ENCODE results near the gene CLIP4.
"Not testable (repeated sequence)": the region's sequence is repeated elsewhere in the genome, so short reads cannot be mapped to it uniquely, and the experiment has no call there.

GRCh38 chr2:29090311-29090710 lies 24.9 kb upstream of the CLIP4 start:
- not testable (repeated sequence) for TF ChIP-seq HNRNPUL1 (IDR thresholded peaks at IDR 0.05; ENCODE audit: low read depth, low read length); CBFB (CRISPR knock-in tag; IDR thresholded peaks at IDR 0.05); POLR2A (IDR thresholded peaks at IDR 0.05; ENCODE audit: insufficient read depth in 1 of 2, low read depth in 2 of 2, low read length in 2 of 2); ZNF12 (CRISPR knock-in tag; IDR thresholded peaks at IDR 0.05); ZNF33A (CRISPR knock-in tag; IDR thresholded peaks at IDR 0.05; ENCODE audit: borderline replicate concordance); CTCF (CRISPR knock-in tag; IDR thresholded peaks at IDR 0.05); MEIS1 (CRISPR knock-in tag; IDR thresholded peaks at IDR 0.05; ENCODE audit: borderline replicate concordance); CREM (IDR thresholded peaks at IDR 0.05); CREM (CRISPR knock-in tag; IDR thresholded peaks at IDR 0.05)
